ENCODE results near the gene ZC3H6. TPM values are rescaled to one million over a fixed set of nuclear protein-coding genes. Genes with fewer than 3 reads are reported as not detected.

Gene ZC3H6
- total RNA-seq, 1 experiment from 2014 or later = 18.6 TPM

DNA sequence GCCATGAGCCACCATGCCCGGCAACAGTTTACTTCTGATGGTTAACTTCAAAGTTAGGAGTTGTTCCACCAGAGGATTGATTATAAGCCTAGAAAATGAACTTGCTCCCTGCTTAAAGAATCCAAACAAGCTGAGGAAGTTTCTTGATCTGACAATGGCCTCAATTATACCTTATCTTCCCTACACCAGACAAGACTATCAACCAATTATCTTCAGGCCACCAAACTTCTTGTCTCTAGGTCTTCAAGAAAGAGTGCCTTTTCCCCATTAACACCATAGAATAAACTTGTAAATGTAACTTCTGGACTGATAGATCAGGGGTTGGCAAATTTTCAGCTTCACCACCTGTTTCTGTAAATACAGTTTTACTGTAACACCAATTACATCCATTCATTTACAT lies 35.5 kb upstream of the ZC3H6 start:
- Mint-ChIP-seq H3K9me3 (ENCODE audit: unreplicated experiment) (no peaks in the 10 kb centered on the region), H3K4me1 (ENCODE audit: insufficient read depth, unreplicated experiment) (no peaks in the 10 kb centered on the region), H3K4me3 (ENCODE audit: unreplicated experiment) (no peak overlapping the region), H3K36me3 (ENCODE audit: insufficient read depth, unreplicated experiment) (peaks cover 58% of the 10 kb centered on the region), H3K27me3 (ENCODE audit: insufficient read depth, unreplicated experiment) (no peaks in the 10 kb centered on the region), H3K27ac (ENCODE audit: low read depth, unreplicated experiment) (no peak overlapping the region)
- intact Hi-C loops (cut with micrococcal nuclease) = no loop called here
- BruUV-seq (replicated peaks) = no TSS peak
- ChIA-PET CTCF (no interaction called here), POLR2A (interaction anchor here (0.6 to 1.7 kb wide), 2 partner anchors 8 to 15 kb away, joined by 4 to 5 read pairs; partner anchors contain the start of gene ZC3H8)
- TF ChIP-seq, protein P1, sequence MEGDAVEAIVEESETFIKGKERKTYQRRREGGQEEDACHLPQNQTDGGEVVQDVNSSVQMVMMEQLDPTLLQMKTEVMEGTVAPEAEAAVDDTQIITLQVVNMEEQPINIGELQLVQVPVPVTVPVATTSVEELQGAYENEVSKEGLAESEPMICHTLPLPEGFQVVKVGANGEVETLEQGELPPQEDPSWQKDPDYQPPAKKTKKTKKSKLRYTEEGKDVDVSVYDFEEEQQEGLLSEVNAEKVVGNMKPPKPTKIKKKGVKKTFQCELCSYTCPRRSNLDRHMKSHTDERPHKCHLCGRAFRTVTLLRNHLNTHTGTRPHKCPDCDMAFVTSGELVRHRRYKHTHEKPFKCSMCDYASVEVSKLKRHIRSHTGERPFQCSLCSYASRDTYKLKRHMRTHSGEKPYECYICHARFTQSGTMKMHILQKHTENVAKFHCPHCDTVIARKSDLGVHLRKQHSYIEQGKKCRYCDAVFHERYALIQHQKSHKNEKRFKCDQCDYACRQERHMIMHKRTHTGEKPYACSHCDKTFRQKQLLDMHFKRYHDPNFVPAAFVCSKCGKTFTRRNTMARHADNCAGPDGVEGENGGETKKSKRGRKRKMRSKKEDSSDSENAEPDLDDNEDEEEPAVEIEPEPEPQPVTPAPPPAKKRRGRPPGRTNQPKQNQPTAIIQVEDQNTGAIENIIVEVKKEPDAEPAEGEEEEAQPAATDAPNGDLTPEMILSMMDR (IDR thresholded peaks at IDR 0.05; ENCODE audit: unreplicated experiment) = no peak
- no peak for DNase-seq (ENCODE audit: unreplicated experiment)

DNA sequence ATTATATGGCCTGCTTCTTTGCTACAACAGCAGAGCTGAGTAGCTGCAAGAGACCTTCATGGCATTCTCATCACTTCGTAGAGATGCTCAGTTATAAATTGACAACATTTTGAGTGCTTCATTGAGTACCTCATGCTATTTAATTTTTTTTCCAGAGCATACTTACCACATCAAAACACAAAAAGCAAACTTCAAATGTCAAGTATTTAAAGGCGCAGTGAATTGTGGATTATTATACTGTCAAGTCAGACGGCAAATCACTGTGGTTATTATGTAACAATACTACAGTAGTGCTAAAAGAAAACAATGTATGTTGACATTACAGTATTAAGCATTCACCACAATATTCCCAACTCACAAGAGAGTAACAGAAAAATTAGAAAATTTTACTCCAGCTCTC lies 33.0 kb upstream of the ZC3H6 start:
- CTCF ChIA-PET = no interaction called here

DNA sequence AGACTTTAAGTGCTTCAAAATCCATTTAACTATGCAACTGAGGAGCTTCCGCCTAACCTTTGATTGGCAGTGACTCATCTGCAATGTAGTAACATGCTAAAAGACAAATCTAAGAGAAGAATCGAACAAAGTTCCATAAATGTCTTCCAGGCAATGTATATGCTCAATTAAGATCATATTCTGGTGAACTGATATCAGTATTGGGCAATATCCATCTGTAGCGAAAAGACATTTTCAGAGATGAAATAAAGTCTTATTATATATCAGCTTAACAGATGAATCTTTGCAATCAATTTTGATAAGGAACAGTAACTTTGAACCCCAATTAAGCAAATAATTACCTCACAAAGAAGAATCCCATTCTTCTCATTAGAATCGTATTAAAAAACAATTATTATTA lies 32.2 kb upstream of the ZC3H6 start:
- ChIA-PET CTCF (no interaction called here), POLR2A (interaction anchor here (1.0 to 1.3 kb wide), 2 partner anchors 10 to 12 kb away, joined by 3 to 5 read pairs; partner anchors contain the start of gene ZC3H8)
- H3K9me3 Mint-ChIP-seq (ENCODE audit: unreplicated experiment) = no peaks in the 10 kb centered on the region
- peaks cover 53% of the 10 kb centered on the region for H3K36me3 Mint-ChIP-seq (ENCODE audit: insufficient read depth, unreplicated experiment)
- H3K27ac Mint-ChIP-seq (ENCODE audit: low read depth, unreplicated experiment) = no peak overlapping the region
- TF ChIP-seq, protein P1 (IDR thresholded peaks at IDR 0.05; ENCODE audit: unreplicated experiment) = no peak
- H3K4me1 Mint-ChIP-seq (ENCODE audit: insufficient read depth, unreplicated experiment) = no peaks in the 10 kb centered on the region
- no peak for DNase-seq (ENCODE audit: unreplicated experiment)
- no peaks in the 10 kb centered on the region for H3K27me3 Mint-ChIP-seq (ENCODE audit: insufficient read depth, unreplicated experiment)
- no peak overlapping the region for H3K4me3 Mint-ChIP-seq (ENCODE audit: unreplicated experiment)
- no TSS peak for BruUV-seq (replicated peaks)
- intact Hi-C loops (cut with micrococcal nuclease) = no loop called here

More for the DNA sequence above, 33.0 kb upstream of the ZC3H6 start:
- Mint-ChIP-seq H3K27ac (ENCODE audit: low read depth, unreplicated experiment) (no peak overlapping the region), H3K4me1 (ENCODE audit: insufficient read depth, unreplicated experiment) (no peaks in the 10 kb centered on the region), H3K27me3 (ENCODE audit: insufficient read depth, unreplicated experiment) (no peaks in the 10 kb centered on the region), H3K9me3 (ENCODE audit: unreplicated experiment) (no peaks in the 10 kb centered on the region), H3K4me3 (ENCODE audit: unreplicated experiment) (no peak overlapping the region), H3K36me3 (ENCODE audit: insufficient read depth, unreplicated experiment) (peaks cover 54% of the 10 kb centered on the region)
- no peak for DNase-seq (ENCODE audit: unreplicated experiment)
- no TSS peak for BruUV-seq (replicated peaks)
- POLR2A ChIA-PET = interaction anchor here (0.6 to 1.3 kb wide), 5 partner anchors 9 to 13 kb away, joined by 3 to 5 read pairs (median 4); partner anchors contain the start of gene ZC3H8
- TF ChIP-seq, protein P1 (IDR thresholded peaks at IDR 0.05; ENCODE audit: unreplicated experiment) = no peak
- intact Hi-C loops (cut with micrococcal nuclease) = no loop called here

DNA sequence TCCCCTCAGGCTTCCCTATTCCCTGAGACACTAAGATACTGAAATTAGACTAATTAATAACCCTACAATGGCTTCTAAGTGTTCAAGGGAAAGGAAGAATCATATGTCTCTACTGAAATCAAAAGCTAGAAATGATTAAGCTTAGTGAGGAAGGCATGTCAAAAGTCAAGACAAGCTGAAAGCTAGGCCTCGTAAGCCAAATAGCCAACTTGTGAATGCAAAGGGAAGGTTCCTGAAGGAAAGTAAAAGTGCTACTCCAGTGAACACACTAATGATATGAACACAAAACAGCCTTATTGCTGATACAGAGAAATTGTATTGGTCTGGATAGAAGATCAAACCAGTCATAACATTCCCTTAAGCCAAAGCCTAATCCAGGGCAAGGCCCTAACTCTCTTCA lies 30.5 kb upstream of the ZC3H6 start:
- no peaks in the 10 kb centered on the region for H3K27me3 Mint-ChIP-seq (ENCODE audit: insufficient read depth, unreplicated experiment)
- H3K9me3 Mint-ChIP-seq (ENCODE audit: unreplicated experiment) = no peaks in the 10 kb centered on the region
- TF ChIP-seq, protein P1 (IDR thresholded peaks at IDR 0.05; ENCODE audit: unreplicated experiment) = no peak
- no TSS peak for BruUV-seq (replicated peaks)
- DNase-seq (ENCODE audit: unreplicated experiment) = no peak
- CTCF ChIA-PET = interaction anchor here (1.8 to 1.9 kb wide), 2 partner anchors 15 to 123 kb away, joined by 6 to 15 read pairs; no protein-coding TSS in a partner anchor
- POLR2A ChIA-PET = interaction anchor here (1.4 to 1.7 kb wide), 2 partner anchors 11 to 16 kb away, joined by 5 read pairs; partner anchors contain the start of gene ZC3H8
- H3K4me3 Mint-ChIP-seq (ENCODE audit: unreplicated experiment) = no peak overlapping the region
- intact Hi-C loops (cut with micrococcal nuclease) = no loop called here
- H3K27ac Mint-ChIP-seq (ENCODE audit: low read depth, unreplicated experiment) = no peak overlapping the region
- peaks cover 56% of the 10 kb centered on the region for H3K36me3 Mint-ChIP-seq (ENCODE audit: insufficient read depth, unreplicated experiment)
- no peaks in the 10 kb centered on the region for H3K4me1 Mint-ChIP-seq (ENCODE audit: insufficient read depth, unreplicated experiment)
